ENCODE measurements around the gene CPOX.

The CPOX gene

GRCh38 chr3:98532709-98533571, 60.5 kb downstream of the CPOX start:
- no peak overlapping the region for H2BK5ac ChIP-seq (ENCODE audit: low read length)
- peaks cover 3 to 6% of the 10 kb centered on the region in 2 donors for H3K4me1 ChIP-seq (ENCODE audit: control insufficient read depth in 2 of 2, insufficient read depth in 1 of 2, low read depth in 1 of 2, low read length in 2 of 2)
- no peak overlapping the region for H4K8ac ChIP-seq (ENCODE audit: low read depth, low read length)
- H2BK12ac ChIP-seq (ENCODE audit: low read length) = no peak overlapping the region
- DNase-seq (ENCODE audit: low spot score) = no peak
- peaks cover 0 to 7% (median 4%) of the 10 kb centered on the region in 3 experiments for H3K27me3 ChIP-seq (ENCODE audit: control insufficient read depth in 3 of 3, insufficient read depth in 3 of 3, low read depth in 1 of 3, low read length in 3 of 3)
- no peak overlapping the region for H3K9ac ChIP-seq (ENCODE audit: low read depth, low read length, poor library complexity)
- no peak overlapping the region for H2BK15ac ChIP-seq (ENCODE audit: low read length)
- H3K18ac ChIP-seq (ENCODE audit: low read length) = no peak overlapping the region
- H2AFZ ChIP-seq (ENCODE audit: low read length) = no peak overlapping the region
- no peak overlapping the region for H4K91ac ChIP-seq (ENCODE audit: low read depth, low read length, poor library complexity)
- no peak overlapping the region for H2AK5ac ChIP-seq (ENCODE audit: low read depth, low read length)
- H3K4ac ChIP-seq (ENCODE audit: low read length) = no peak overlapping the region
- no peak overlapping the region for H3K23ac ChIP-seq (ENCODE audit: low read depth, low read length, poor library complexity)
- H2BK120ac ChIP-seq (ENCODE audit: low read depth, low read length) = no peak overlapping the region
- no peaks in the 10 kb centered on the region for H3K36me3 ChIP-seq (replicated peaks in 1 of 2; ENCODE audit: control insufficient read depth in 2 of 2, insufficient read depth in 2 of 2, low read length in 2 of 2)
- no CpG with 5 or more reads among the region's 6 CpGs for WGBS, 2 donors (ENCODE audit: extremely low coverage in 2 of 2, insufficient read length in 2 of 2, insufficient replicate concordance in 1 of 2)
- H3K79me1 ChIP-seq (ENCODE audit: low read depth, low read length) = no peaks in the 10 kb centered on the region
- no peak overlapping the region for H3K27ac ChIP-seq (replicated peaks; ENCODE audit: low read length)
- no peaks in the 10 kb centered on the region for H3K9me3 ChIP-seq (replicated peaks in 1 of 2; ENCODE audit: control insufficient read depth in 2 of 2, insufficient read depth in 1 of 2, low read depth in 1 of 2, low read length in 2 of 2)
- H3K14ac ChIP-seq (ENCODE audit: low read length) = no peak overlapping the region
- H3K4me2 ChIP-seq (ENCODE audit: insufficient read depth, low read length, poor library complexity, severe bottlenecking) = no peak overlapping the region
- no peak overlapping the region for H3K4me3 ChIP-seq (ENCODE audit: low read length in 2 of 2)

GRCh38 chr3:98532275-98532637, 61.2 kb downstream of the CPOX start:
- Histone ChIP-seq H3K14ac (ENCODE audit: low read length) (no peak overlapping the region), H3K23ac (ENCODE audit: low read depth, low read length, poor library complexity) (no peak overlapping the region), H3K18ac (ENCODE audit: low read length) (no peak overlapping the region), H2BK12ac (ENCODE audit: low read length) (no peak overlapping the region), H3K4me2 (ENCODE audit: insufficient read depth, low read length, poor library complexity, severe bottlenecking) (no peak overlapping the region), H3K27ac (replicated peaks; ENCODE audit: low read length) (no peak overlapping the region), H3K4ac (ENCODE audit: low read length) (no peak overlapping the region), H2AK5ac (ENCODE audit: low read depth, low read length) (no peak overlapping the region), H2AFZ (ENCODE audit: low read length) (no peak overlapping the region), H3K9me3 (replicated peaks in 1 of 2; ENCODE audit: control insufficient read depth in 2 of 2, insufficient read depth in 1 of 2, low read depth in 1 of 2, low read length in 2 of 2) (no peaks in the 10 kb centered on the region), H3K4me3 (ENCODE audit: low read length in 2 of 2) (no peak overlapping the region), H3K4me1 (ENCODE audit: control insufficient read depth in 2 of 2, insufficient read depth in 1 of 2, low read depth in 1 of 2, low read length in 2 of 2) (peaks cover 3 to 8% of the 10 kb centered on the region in 2 donors), H2BK5ac (ENCODE audit: low read length) (no peak overlapping the region), H3K36me3 (replicated peaks in 1 of 2; ENCODE audit: control insufficient read depth in 2 of 2, insufficient read depth in 2 of 2, low read length in 2 of 2) (no peaks in the 10 kb centered on the region), H4K8ac (ENCODE audit: low read depth, low read length) (no peak overlapping the region), H2BK15ac (ENCODE audit: low read length) (no peak overlapping the region), H3K9ac (ENCODE audit: low read depth, low read length, poor library complexity) (no peak overlapping the region), H3K79me1 (ENCODE audit: low read depth, low read length) (no peaks in the 10 kb centered on the region), H3K27me3 (ENCODE audit: control insufficient read depth in 3 of 3, insufficient read depth in 3 of 3, low read depth in 1 of 3, low read length in 3 of 3) (peaks cover 0 to 7% (median 4%) of the 10 kb centered on the region in 3 experiments), H4K91ac (ENCODE audit: low read depth, low read length, poor library complexity) (no peak overlapping the region), H2BK120ac (ENCODE audit: low read depth, low read length) (no peak overlapping the region)
- no CpG with 5 or more reads among the region's 5 CpGs for WGBS, 2 donors (ENCODE audit: extremely low coverage in 2 of 2, insufficient read length in 2 of 2, insufficient replicate concordance in 1 of 2)
- DNase-seq (ENCODE audit: low spot score) = no peak

GRCh38 chr3:98531622-98532274, 61.7 kb downstream of the CPOX start, which contains the start of gene GPR15:
Gene GPR15 (plus strand): TSS chr3:98531978. CDS start chr3:98532034, 56 bp downstream.
- Histone ChIP-seq H3K4me1 (ENCODE audit: control insufficient read depth in 2 of 2, insufficient read depth in 1 of 2, low read depth in 1 of 2, low read length in 2 of 2) (peaks cover 3 to 8% of the 10 kb centered on the region in 2 donors), H3K4me2 (ENCODE audit: insufficient read depth, low read length, poor library complexity, severe bottlenecking) (no peak within 1 kb of the TSS), H3K9me3 (replicated peaks in 1 of 2; ENCODE audit: control insufficient read depth in 2 of 2, insufficient read depth in 1 of 2, low read depth in 1 of 2, low read length in 2 of 2) (no peaks in the 10 kb centered on the region), H3K9ac (ENCODE audit: low read depth, low read length, poor library complexity) (no peak within 1 kb of the TSS), H2BK5ac (ENCODE audit: low read length) (no peak within 1 kb of the TSS), H3K36me3 (replicated peaks in 1 of 2; ENCODE audit: control insufficient read depth in 2 of 2, insufficient read depth in 2 of 2, low read length in 2 of 2) (no peaks in the 10 kb centered on the region), H3K14ac (ENCODE audit: low read length) (no peak within 1 kb of the TSS), H2BK12ac (ENCODE audit: low read length) (no peak within 1 kb of the TSS), H3K27me3 (ENCODE audit: control insufficient read depth in 3 of 3, insufficient read depth in 3 of 3, low read depth in 1 of 3, low read length in 3 of 3) (peaks cover 0 to 7% (median 4%) of the 10 kb centered on the region in 3 experiments), H3K18ac (ENCODE audit: low read length) (no peak within 1 kb of the TSS), H4K91ac (ENCODE audit: low read depth, low read length, poor library complexity) (no peak within 1 kb of the TSS), H2AFZ (ENCODE audit: low read length) (no peak within 1 kb of the TSS), H4K8ac (ENCODE audit: low read depth, low read length) (no peak within 1 kb of the TSS), H3K23ac (ENCODE audit: low read depth, low read length, poor library complexity) (no peak within 1 kb of the TSS), H3K79me1 (ENCODE audit: low read depth, low read length) (no peaks in the 10 kb centered on the region), H3K4ac (ENCODE audit: low read length) (no peak within 1 kb of the TSS), H2BK120ac (ENCODE audit: low read depth, low read length) (no peak within 1 kb of the TSS), H2AK5ac (ENCODE audit: low read depth, low read length) (no peak within 1 kb of the TSS), H3K4me3 (ENCODE audit: low read length in 2 of 2) (no peak within 1 kb of the TSS), H3K27ac (replicated peaks; ENCODE audit: low read length) (no peak within 1 kb of the TSS), H2BK15ac (ENCODE audit: low read length) (no peak within 1 kb of the TSS)
- no peak for DNase-seq (ENCODE audit: low spot score)
- no CpG with 5 or more reads among the region's 7 CpGs for WGBS, 2 donors (ENCODE audit: extremely low coverage in 2 of 2, insufficient read length in 2 of 2, insufficient replicate concordance in 1 of 2)

GRCh38 chr3:98530676-98531075, 62.7 kb downstream of the CPOX start:
- DNase-seq (ENCODE audit: low spot score) = no peak
- WGBS, 2 donors (ENCODE audit: extremely low coverage in 2 of 2, insufficient read length in 2 of 2, insufficient replicate concordance in 1 of 2) = no CpG with 5 or more reads among the region's 2 CpGs
- H2BK120ac ChIP-seq (ENCODE audit: low read depth, low read length) = no peak overlapping the region

More at GRCh38 chr3:98530676-98531075, 62.7 kb downstream of the CPOX start:
- Histone ChIP-seq H3K27me3 (ENCODE audit: control insufficient read depth in 3 of 3, insufficient read depth in 3 of 3, low read depth in 1 of 3, low read length in 3 of 3) (peaks cover 0 to 7% (median 4%) of the 10 kb centered on the region in 3 experiments), H3K4me3 (ENCODE audit: low read length in 2 of 2) (no peak overlapping the region), H3K18ac (ENCODE audit: low read length) (no peak overlapping the region), H3K9ac (ENCODE audit: low read depth, low read length, poor library complexity) (no peak overlapping the region), H3K4ac (ENCODE audit: low read length) (no peak overlapping the region), H2AK5ac (ENCODE audit: low read depth, low read length) (no peak overlapping the region), H3K9me3 (replicated peaks in 1 of 2; ENCODE audit: control insufficient read depth in 2 of 2, insufficient read depth in 1 of 2, low read depth in 1 of 2, low read length in 2 of 2) (no peaks in the 10 kb centered on the region), H3K79me1 (ENCODE audit: low read depth, low read length) (no peaks in the 10 kb centered on the region), H2BK15ac (ENCODE audit: low read length) (no peak overlapping the region), H3K36me3 (replicated peaks in 1 of 2; ENCODE audit: control insufficient read depth in 2 of 2, insufficient read depth in 2 of 2, low read length in 2 of 2) (no peaks in the 10 kb centered on the region), H3K23ac (ENCODE audit: low read depth, low read length, poor library complexity) (no peak overlapping the region), H3K14ac (ENCODE audit: low read length) (no peak overlapping the region), H2AFZ (ENCODE audit: low read length) (no peak overlapping the region), H3K4me1 (ENCODE audit: control insufficient read depth in 2 of 2, insufficient read depth in 1 of 2, low read depth in 1 of 2, low read length in 2 of 2) (peaks cover 3 to 8% of the 10 kb centered on the region in 2 donors), H4K91ac (ENCODE audit: low read depth, low read length, poor library complexity) (no peak overlapping the region), H4K8ac (ENCODE audit: low read depth, low read length) (no peak overlapping the region), H3K27ac (replicated peaks; ENCODE audit: low read length) (no peak overlapping the region), H2BK12ac (ENCODE audit: low read length) (no peak overlapping the region), H2BK5ac (ENCODE audit: low read length) (no peak overlapping the region), H3K4me2 (ENCODE audit: insufficient read depth, low read length, poor library complexity, severe bottlenecking) (no peak overlapping the region)

All from neuronal stem cell (in vitro differentiated cells).